Uterus (tissue), 2 donors: ENCODE data around the gene ARHGEF17.

Source experiments
- CTCF ChIP-seq, 4 experiments: fragments of 200-600 bp in 2 of 4; fragments of 450-650 bp in 2 of 4; sonication (generic) in 2 of 4; IDR thresholded peaks; one replicate each; pipeline ENCODE4 v1.5.1; 2016 to 2019; ENCODE audit warnings: antibody characterized with exemption in 4 of 4, mild to moderate bottlenecking in 2 of 4, moderate library complexity in 1 of 4
- POLR2A ChIP-seq, 2 donors: fragments of 450-650 bp; IDR thresholded peaks; one replicate each; pipeline ENCODE4 v1.6.1; 2016; ENCODE audit warnings: antibody characterized with exemption in 2 of 2, mild to moderate bottlenecking in 1 of 2, moderate library complexity in 1 of 2

- TF ChIP-seq CTCF (IDR thresholded peaks at IDR 0.05) (no peak), POLR2A (IDR thresholded peaks at IDR 0.05) (no peak)
Observed at GRCh38 chr11:73299751-73300150, 8.3 kb upstream of the ARHGEF17 start.
